Activated CD8-positive, alpha-beta T cell treated with anti-CD3 and anti-CD28 coated beads for 36 hours (primary cell): ENCODE results near the gene PCSK1N. TPM values are rescaled to one million over a fixed set of nuclear protein-coding genes. Genes with fewer than 3 reads are reported as not detected.

Experiments
- ATAC-seq: fragments of 200-7000 bp; cut with Tn5 transposase; one replicate; pipeline ENCODE4 v1.10.0; 2021; ENCODE audit warnings: mild to moderate bottlenecking, moderate library complexity
- CTCF ChIA-PET: fragments of 350-600 bp; sonication (Branson Sonifier 250); formaldehyde crosslinking; loops from one replicate; lab custom pipeline; 2021; ENCODE audit warnings: antibody characterized with exemption; lab: Charles Lee
- POLR2A ChIA-PET: fragments of 350-600 bp; sonication (Branson Sonifier 250); formaldehyde crosslinking; loops from one replicate; lab custom pipeline; 2021; ENCODE audit warnings: antibody characterized with exemption; lab: Charles Lee
- DNase-seq: peaks from one replicate; pipeline ENCODE4 v3.0.0-alpha.2; 2020
- H3K27ac Mint-ChIP-seq: one replicate; pipeline ENCODE4 v1.8.0; 2021; ENCODE audit warnings: mild to moderate bottlenecking, mixed read lengths
- H3K27me3 Mint-ChIP-seq: one replicate; pipeline ENCODE4 v1.8.0; 2021; ENCODE audit warnings: mixed read lengths
- H3K36me3 Mint-ChIP-seq: one replicate; pipeline ENCODE4 v1.8.0; 2021; ENCODE audit warnings: low read depth, mixed read lengths
- H3K4me1 Mint-ChIP-seq: one replicate; pipeline ENCODE4 v1.8.0; 2021; ENCODE audit warnings: low read depth, mixed read lengths
- H3K4me3 Mint-ChIP-seq: one replicate; pipeline ENCODE4 v1.8.0; 2021; ENCODE audit warnings: mild to moderate bottlenecking, moderate library complexity, mixed read lengths
- H3K9me3 Mint-ChIP-seq: one replicate; pipeline ENCODE4 v1.8.0; 2021; ENCODE audit warnings: mixed read lengths
- CTCF ChIP-seq: fragments of 200-600 bp; IDR thresholded peaks from one replicate; pipeline ENCODE4 v1.8.0; 2022; ENCODE audit warnings: antibody characterized with exemption, mild to moderate bottlenecking
- intact Hi-C: fragments of 100-400 bp; cut with micrococcal nuclease; formaldehyde crosslinking; loops from one replicate; pipeline ENCODE4 v1.10.0; 2022
- total RNA-seq, 2 experiments: library from RNA; stranded (reverse); gene quantifications; one replicate each; pipeline ENCODE4 v1.2.3, GENCODE V29; 2021

Gene PCSK1N
- total RNA-seq, 2 experiments from 2014 or later, result 1.1 to 1.4 TPM

DNA sequence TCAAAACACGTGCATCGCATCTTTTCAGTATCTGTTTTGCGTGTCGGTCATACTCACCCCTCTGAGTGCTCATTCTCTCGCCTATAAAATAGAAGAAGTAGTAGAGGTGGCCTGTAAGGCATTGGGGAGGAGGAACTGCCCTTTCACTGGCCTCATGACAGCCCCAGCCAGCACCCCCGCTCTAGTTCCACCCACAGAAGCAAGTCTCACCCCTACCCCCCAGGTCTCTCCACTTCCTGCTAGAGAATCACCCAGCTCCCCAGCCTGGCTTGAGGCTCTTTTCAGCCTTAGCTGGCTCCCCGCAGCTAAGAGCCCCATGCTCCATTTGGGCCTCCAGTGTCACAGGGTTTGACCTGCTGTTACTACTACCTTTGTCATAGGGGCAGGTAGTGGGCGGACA lies 21.8 kb downstream of the PCSK1N start:
- Mint-ChIP-seq H3K27ac (no peak overlapping the region), H3K9me3 (no peaks in the 10 kb centered on the region), H3K4me3 (no peak overlapping the region), H3K36me3 (peaks cover 5% of the 10 kb centered on the region), H3K27me3 (no peaks in the 10 kb centered on the region), H3K4me1 (no peaks in the 10 kb centered on the region)
- intact Hi-C loops, result no loop called here
- DNase-seq, result no peak
- POLR2A ChIA-PET, result no interaction called here
- CTCF ChIA-PET, result interaction anchor here (1.2 kb wide), 1 partner anchor 165 kb away, joined by 3 read pairs; no protein-coding TSS in a partner anchor
- ATAC-seq, result no peak
- no peak for TF ChIP-seq CTCF

DNA sequence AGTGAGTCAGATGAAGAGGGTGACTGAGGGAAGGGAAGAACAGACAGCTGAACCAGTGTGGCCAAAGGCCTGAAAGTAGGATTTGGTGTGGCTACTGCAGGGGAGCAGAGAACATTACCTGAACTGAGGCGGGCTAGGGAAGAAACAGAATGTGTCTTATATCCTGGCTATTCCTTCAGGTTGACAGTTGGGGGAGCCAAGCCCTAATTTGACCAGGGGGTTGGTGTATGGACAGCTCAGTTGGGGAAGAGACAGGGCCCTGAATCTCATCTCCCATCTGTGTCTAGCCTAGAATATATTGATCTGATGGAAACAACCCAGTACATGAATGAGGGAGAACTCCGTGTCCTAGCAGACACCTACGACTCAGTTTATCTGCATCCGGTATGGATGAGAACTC lies 29.3 kb downstream of the PCSK1N start:
- intact Hi-C loops, result no loop called here
- no peak for DNase-seq
- CTCF ChIA-PET, result no interaction called here
- H3K27me3 Mint-ChIP-seq, result no peaks in the 10 kb centered on the region
- peak overlapping the region; percentile 2 for H3K27ac Mint-ChIP-seq
- TF ChIP-seq CTCF, result no peak
- H3K36me3 Mint-ChIP-seq, result peaks cover 8% of the 10 kb centered on the region
- no peaks in the 10 kb centered on the region for H3K9me3 Mint-ChIP-seq
- no peak for ATAC-seq
- H3K4me1 Mint-ChIP-seq, result peaks cover 20% of the 10 kb centered on the region
- POLR2A ChIA-PET, result interaction anchor here (1.3 kb wide), 1 partner anchor 43 kb away, joined by 3 read pairs; no protein-coding TSS in a partner anchor
- no peak overlapping the region for H3K4me3 Mint-ChIP-seq

DNA sequence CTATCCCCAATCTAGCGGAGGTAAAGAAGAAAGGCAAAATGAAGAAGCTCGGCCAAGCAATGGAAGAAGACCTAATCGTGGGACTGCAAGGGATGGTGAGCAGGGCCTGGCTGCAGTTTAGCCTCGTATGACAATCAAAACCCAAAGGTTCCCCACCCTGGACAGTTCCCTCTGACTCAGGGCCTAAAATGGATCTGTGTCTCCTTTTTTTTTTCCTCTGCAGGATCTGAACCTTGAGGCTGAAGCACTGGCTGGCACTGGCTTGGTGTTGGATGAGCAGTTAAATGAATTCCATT lies 32.6 kb downstream of the PCSK1N start:
- H3K36me3 Mint-ChIP-seq, result peaks cover 8% of the 10 kb centered on the region
- no peak for DNase-seq
- POLR2A ChIA-PET, result no interaction called here
- TF ChIP-seq CTCF, result no peak
- no peak for ATAC-seq
- CTCF ChIA-PET, result no interaction called here
- H3K4me3 Mint-ChIP-seq, result peak overlapping the region; percentile 94
- no peaks in the 10 kb centered on the region for H3K27me3 Mint-ChIP-seq
- peak overlapping the region; percentile 98 for H3K27ac Mint-ChIP-seq
- intact Hi-C loops, result loop anchor here (5.0 kb wide), 1 partner anchor 134 kb away; no protein-coding TSS in a partner anchor
- H3K4me1 Mint-ChIP-seq, result peaks cover 25% of the 10 kb centered on the region
- no peaks in the 10 kb centered on the region for H3K9me3 Mint-ChIP-seq

DNA sequence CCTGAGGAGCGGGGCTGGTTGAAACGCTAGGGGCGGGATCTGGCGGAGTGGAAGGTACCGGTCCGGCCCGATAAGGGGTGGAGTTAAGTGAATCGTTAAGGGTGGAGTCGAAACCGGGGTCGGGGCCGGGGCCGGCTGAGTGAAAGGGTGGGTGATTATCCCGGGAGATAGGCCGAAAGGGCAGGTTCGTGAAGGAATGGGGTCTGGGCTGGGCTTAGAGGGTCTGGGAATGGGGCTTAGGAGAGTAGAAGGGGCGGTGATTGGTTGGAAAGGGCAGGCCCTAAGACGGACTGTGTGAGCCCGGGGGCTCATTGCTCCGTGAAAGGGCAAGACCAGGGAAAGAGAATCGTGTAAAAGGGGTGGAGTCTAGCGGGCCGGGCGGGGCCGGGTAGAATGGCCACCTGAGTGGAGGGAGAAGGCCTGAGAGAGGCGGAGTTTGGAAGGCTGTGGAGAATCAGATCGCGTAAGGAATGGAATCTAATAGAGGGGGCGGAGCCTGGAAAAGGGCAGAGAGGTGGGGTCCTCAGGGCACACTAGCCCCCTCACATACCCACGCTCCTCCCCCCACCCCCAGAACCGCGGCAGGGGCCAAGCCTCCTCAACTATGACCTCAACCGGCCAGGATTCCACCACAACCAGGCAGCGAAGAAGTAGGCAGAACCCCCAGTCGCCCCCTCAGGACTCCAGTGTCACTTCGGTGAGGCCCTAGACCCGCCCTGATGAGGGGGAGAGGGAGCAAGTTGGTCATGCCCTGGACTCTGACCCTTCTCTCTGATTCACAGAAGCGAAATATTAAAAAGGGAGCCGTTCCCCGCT lies 33.1 kb downstream of the PCSK1N start:
- Mint-ChIP-seq H3K36me3 (peaks cover 8% of the 10 kb centered on the region), H3K4me3 (peak overlapping the region; percentile 94), H3K27me3 (no peaks in the 10 kb centered on the region), H3K9me3 (no peaks in the 10 kb centered on the region), H3K27ac (peak overlapping the region; percentile 98), H3K4me1 (peaks cover 25% of the 10 kb centered on the region)
- ATAC-seq (peak; percentile 56), DNase-seq (peak; percentile 85)
- ChIA-PET POLR2A (interaction anchor here (0.7 kb wide), 1 partner anchor 211 kb away, joined by 4 read pairs; no protein-coding TSS in a partner anchor), CTCF (interaction anchor here (1.0 to 1.4 kb wide), 2 partner anchors 119 to 141 kb away, joined by 3 to 4 read pairs; partner anchors contain the start of gene WAS)
- no peak for TF ChIP-seq CTCF
- intact Hi-C loops, result loop anchor here (5.0 kb wide), 1 partner anchor 135 kb away; no protein-coding TSS in a partner anchor
